Muscle of back (tissue), 11 donors: ENCODE measurements around the gene LY6G6D. TPM values are rescaled to one million over a fixed set of nuclear protein-coding genes. Genes with fewer than 3 reads are reported as not detected.

Experiments
- DNase-seq, 3 donors: peaks; one replicate each; pipeline versions ENCODE4 v3.0.0 to v3.0.0-alpha.2; 2013
- polyA plus RNA-seq, 10 donors: library from polyadenylated mRNA; unstranded; fragments of 120-200 nt; gene quantifications; one replicate each; pipeline ENCODE4 v1.2.1, GENCODE V29; 2013; ENCODE audit not compliant: insufficient read length in 10 of 10

The LY6G6D gene
- polyA plus RNA-seq, 10 donors = 0.42 to 1.1 (median 0.53) TPM; not detected in 4

GRCh38 chr6:31734821-31735406 is 19.8 kb downstream of the LY6G6D start:
- peak in 1 of 3 donors; percentile 76 for DNase-seq

- peak; percentile 80 to 95 (median 87) for DNase-seq
Measured at GRCh38 chr6:31736021-31736767, 21.0 kb downstream of the LY6G6D start, which contains the start of gene CLIC1. CLIC1 (minus strand) TSS chr6:31736530; CDS start chr6:31736300, 230 bp downstream.

GRCh38 chr6:31736768-31737314 is 21.7 kb downstream of the LY6G6D start:
- no peak for DNase-seq

GRCh38 chr6:31737315-31737990 is 22.3 kb downstream of the LY6G6D start:
- DNase-seq = peak in 1 of 3 donors; percentile 65

- DNase-seq = peak; percentile 69 to 83 (median 74)
Measured at GRCh38 chr6:31737991-31738979, 23.1 kb downstream of the LY6G6D start.

GRCh38 chr6:31739639-31740396 is 24.7 kb downstream of the LY6G6D start, which contains the start of gene MSH5:
MSH5 (plus strand) TSS chr6:31740005; CDS start chr6:31740467, 462 bp downstream.
- DNase-seq = peak; percentile 98 to 99 (median 99)

GRCh38 chr6:31740397-31741223 is 25.5 kb downstream of the LY6G6D start:
- DNase-seq = no peak

- DNase-seq = no peak
Measured at GRCh38 chr6:31741815-31742214, 26.7 kb downstream of the LY6G6D start.

GRCh38 chr6:31742894-31743293 is 27.7 kb downstream of the LY6G6D start:
- DNase-seq = no peak

GRCh38 chr6:31744422-31744821 is 29.3 kb downstream of the LY6G6D start:
- no peak for DNase-seq

- no peak for DNase-seq
Measured at GRCh38 chr6:31749301-31750036, 34.3 kb downstream of the LY6G6D start.

- DNase-seq = no peak
Measured at GRCh38 chr6:31750411-31751022, 35.4 kb downstream of the LY6G6D start.

GRCh38 chr6:31752739-31753319 is 37.7 kb downstream of the LY6G6D start:
- no peak for DNase-seq

GRCh38 chr6:31758281-31758680 is 43.1 kb downstream of the LY6G6D start:
- DNase-seq = no peak

- DNase-seq = no peak
Measured at GRCh38 chr6:31760790-31761189, 45.6 kb downstream of the LY6G6D start.

GRCh38 chr6:31761343-31761742 is 46.2 kb downstream of the LY6G6D start:
- no peak for DNase-seq

GRCh38 chr6:31762356-31762755 is 47.2 kb downstream of the LY6G6D start, which contains the start of gene SAPCD1:
SAPCD1 (plus strand) TSS chr6:31762656; CDS start chr6:31763055, 399 bp downstream.
- no peak for DNase-seq
